MM.1S (cell line): Measurements from ENCODE around the gene MCF2L2.
A peak's percentile ranks its signal among the peaks of the same experiment; 100 is the strongest.

Source experiments
- DNase-seq: peaks from one replicate; pipeline ENCODE4 v3.0.0-alpha.2; 2015
- H2AFZ ChIP-seq: fragments of 300-600 bp; sonication (generic); 2 replicates; pipeline ENCODE4 v1.6.0; 2016; ENCODE audit warnings: antibody characterized with exemption, low read length
- H3F3A ChIP-seq: fragments of 300-600 bp; sonication (generic); 2 replicates; pipeline ENCODE4 v1.6.1; 2016; ENCODE audit warnings: mild to moderate bottlenecking, antibody characterized with exemption, low read length, moderate library complexity, mixed read lengths; ENCODE audit not compliant: insufficient read depth
- H3K27ac ChIP-seq: fragments of 300-600 bp; sonication (generic); 2 replicates; pipeline ENCODE4 v1.5.1; 2016; ENCODE audit warnings: mild to moderate bottlenecking, low read length
- H3K27me3 ChIP-seq: fragments of 300-600 bp; sonication (generic); replicated peaks from 2 replicates; pipeline ENCODE4 v1.6.0; 2016; ENCODE audit warnings: low read length; ENCODE audit not compliant: insufficient read depth
- H3K36me3 ChIP-seq: fragments of 300-600 bp; sonication (generic); replicated peaks from 2 replicates; pipeline ENCODE4 v1.6.1; 2016; ENCODE audit warnings: mild to moderate bottlenecking, low read length, mixed read lengths; ENCODE audit not compliant: insufficient read depth
- H3K4me1 ChIP-seq: fragments of 300-600 bp; sonication (generic); 2 replicates; pipeline ENCODE4 v1.6.1; 2016; ENCODE audit warnings: low read length, mixed read lengths
- H3K4me2 ChIP-seq: fragments of 300-600 bp; sonication (generic); 2 replicates; pipeline ENCODE4 v1.6.0; 2016; ENCODE audit warnings: low read depth, low read length
- H3K4me3 ChIP-seq: fragments of 300-600 bp; sonication (generic); 2 replicates; pipeline ENCODE4 v1.5.1; 2016; ENCODE audit warnings: low read length, mixed read lengths
- H3K79me2 ChIP-seq: fragments of 300-600 bp; sonication (generic); 2 replicates; pipeline ENCODE4 v1.6.1; 2016; ENCODE audit warnings: mixed run types, low read length, mixed read lengths
- H3K9ac ChIP-seq: fragments of 300-600 bp; sonication (generic); 2 replicates; pipeline ENCODE4 v1.6.1; 2016; ENCODE audit warnings: low read length, mixed read lengths
- H3K9me2 ChIP-seq: fragments of 300-600 bp; sonication (generic); replicated peaks from 2 replicates; pipeline ENCODE4 v1.6.1; 2016; ENCODE audit warnings: mild to moderate bottlenecking, low read length, mixed read lengths; ENCODE audit not compliant: insufficient read depth
- H3K9me3 ChIP-seq: fragments of 300-600 bp; sonication (generic); replicated peaks from 2 replicates; pipeline ENCODE4 v1.6.1; 2016; ENCODE audit warnings: mild to moderate bottlenecking, low read length, mixed read lengths; ENCODE audit not compliant: insufficient read depth
- H4K20me1 ChIP-seq: fragments of 300-600 bp; sonication (generic); 2 replicates; pipeline ENCODE4 v1.6.1; 2016; ENCODE audit warnings: mild to moderate bottlenecking, low read length, moderate library complexity, mixed read lengths; ENCODE audit not compliant: insufficient read depth
- EZH2 ChIP-seq: fragments of 300-600 bp; sonication (generic); optimal IDR thresholded peaks from 2 replicates; pipeline ENCODE3; 2017; ENCODE audit warnings: low read depth, mild to moderate bottlenecking, antibody characterized with exemption, low read length, mixed read lengths
- EZH2phosphoT487 ChIP-seq: fragments of 300-600 bp; sonication (generic); IDR thresholded peaks from 2 replicates; pipeline ENCODE4 v1.6.1; 2018; ENCODE audit warnings: antibody characterized with exemption, low read length
- TF ChIP-seq, protein P1 (sequence below): fragments of 300-600 bp; sonication (generic); IDR thresholded peaks from 2 replicates; pipeline ENCODE4 v1.5.1; 2016; ENCODE audit warnings: antibody characterized with exemption, low read length, mixed read lengths

MCF2L2 gene

DNA sequence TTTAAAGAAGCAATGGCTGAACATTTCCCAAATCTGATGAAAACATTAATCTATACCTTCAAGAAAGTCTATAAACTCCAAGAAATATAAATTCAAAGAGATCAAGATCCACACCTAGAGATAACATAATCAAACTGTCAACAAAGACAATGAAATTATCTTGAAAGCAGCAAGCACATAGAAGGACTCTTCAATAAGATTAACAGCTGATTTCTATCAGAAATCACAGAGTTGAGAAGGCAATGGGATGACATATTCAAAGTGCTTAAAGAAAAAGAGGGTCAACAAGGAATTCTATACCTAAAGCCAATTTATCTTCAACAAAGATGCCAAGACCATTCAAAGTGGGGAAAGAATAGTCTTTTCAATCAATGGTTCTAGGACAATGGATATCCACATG, 224.7 kb downstream of the MCF2L2 start:
- no peaks in the 10 kb centered on the region for H3K9me3 ChIP-seq
- no peaks in the 10 kb centered on the region for H3F3A ChIP-seq
- TF ChIP-seq EZH2phosphoT487 (no peak), EZH2 (no peak)
- TF ChIP-seq, protein P1, sequence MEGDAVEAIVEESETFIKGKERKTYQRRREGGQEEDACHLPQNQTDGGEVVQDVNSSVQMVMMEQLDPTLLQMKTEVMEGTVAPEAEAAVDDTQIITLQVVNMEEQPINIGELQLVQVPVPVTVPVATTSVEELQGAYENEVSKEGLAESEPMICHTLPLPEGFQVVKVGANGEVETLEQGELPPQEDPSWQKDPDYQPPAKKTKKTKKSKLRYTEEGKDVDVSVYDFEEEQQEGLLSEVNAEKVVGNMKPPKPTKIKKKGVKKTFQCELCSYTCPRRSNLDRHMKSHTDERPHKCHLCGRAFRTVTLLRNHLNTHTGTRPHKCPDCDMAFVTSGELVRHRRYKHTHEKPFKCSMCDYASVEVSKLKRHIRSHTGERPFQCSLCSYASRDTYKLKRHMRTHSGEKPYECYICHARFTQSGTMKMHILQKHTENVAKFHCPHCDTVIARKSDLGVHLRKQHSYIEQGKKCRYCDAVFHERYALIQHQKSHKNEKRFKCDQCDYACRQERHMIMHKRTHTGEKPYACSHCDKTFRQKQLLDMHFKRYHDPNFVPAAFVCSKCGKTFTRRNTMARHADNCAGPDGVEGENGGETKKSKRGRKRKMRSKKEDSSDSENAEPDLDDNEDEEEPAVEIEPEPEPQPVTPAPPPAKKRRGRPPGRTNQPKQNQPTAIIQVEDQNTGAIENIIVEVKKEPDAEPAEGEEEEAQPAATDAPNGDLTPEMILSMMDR: no peak
- H4K20me1 ChIP-seq: no peaks in the 10 kb centered on the region
- H3K4me1 ChIP-seq: no peaks in the 10 kb centered on the region; the same call in 1 of the 2 replicates
- H3K9me2 ChIP-seq: no peaks in the 10 kb centered on the region
- H3K9ac ChIP-seq: no peak overlapping the region
- H3K79me2 ChIP-seq: no peaks in the 10 kb centered on the region
- H2AFZ ChIP-seq: no peak overlapping the region
- H3K36me3 ChIP-seq: no peaks in the 10 kb centered on the region
- DNase-seq: no peak
- H3K4me2 ChIP-seq: no peak overlapping the region
- no peak overlapping the region for H3K27ac ChIP-seq
- no peaks in the 10 kb centered on the region for H3K27me3 ChIP-seq
- H3K4me3 ChIP-seq: no peak overlapping the region

DNA sequence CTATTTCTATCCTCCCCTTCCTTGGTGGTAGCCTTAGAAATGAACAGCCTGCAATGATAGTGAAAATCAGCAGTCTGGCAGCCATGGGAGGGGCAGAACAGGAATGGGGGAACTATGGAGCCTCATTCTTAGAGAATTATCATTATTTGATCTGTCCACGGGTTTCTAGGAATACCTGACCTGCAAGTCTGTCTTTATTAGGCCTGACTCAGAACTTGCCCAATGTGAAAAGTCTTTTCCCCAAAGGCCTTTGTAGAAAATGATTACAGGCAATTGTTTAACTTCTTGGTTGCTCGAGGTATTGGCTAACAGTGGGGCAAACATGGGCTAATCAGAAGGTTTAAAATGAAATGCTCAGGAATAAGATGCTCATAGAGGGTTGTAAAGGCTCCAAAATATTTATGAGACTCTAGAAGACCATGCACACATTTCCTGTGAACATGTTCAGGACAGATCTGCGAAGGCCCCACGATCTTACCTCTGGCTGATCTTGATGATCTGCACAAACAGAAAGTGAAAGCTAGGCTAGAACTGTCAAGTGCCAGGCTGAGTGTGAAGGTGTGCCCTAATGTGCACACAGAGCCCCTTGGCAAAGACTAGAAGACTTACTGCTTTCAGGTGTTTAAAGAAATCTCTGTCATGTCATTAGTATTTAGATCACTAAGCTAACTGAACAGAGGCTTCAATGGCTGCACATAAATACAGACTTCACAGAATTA, 226.3 kb downstream of the MCF2L2 start:
- Histone ChIP-seq H3K79me2 (no peaks in the 10 kb centered on the region), H3K9me3 (no peaks in the 10 kb centered on the region), H3K9ac (no peak overlapping the region), H3K4me2 (peak overlapping the region; percentile 27), H3K27me3 (no peaks in the 10 kb centered on the region), H2AFZ (no peak overlapping the region), H3K4me1 (no peaks in the 10 kb centered on the region; the same call in 1 of the 2 replicates), H3K4me3 (no peak overlapping the region), H3K27ac (no peak overlapping the region), H3F3A (no peaks in the 10 kb centered on the region), H3K9me2 (no peaks in the 10 kb centered on the region), H4K20me1 (no peaks in the 10 kb centered on the region), H3K36me3 (no peaks in the 10 kb centered on the region)
- DNase-seq: peak; percentile 40
- no peak for TF ChIP-seq EZH2phosphoT487
- no peak for TF ChIP-seq EZH2
- TF ChIP-seq, protein P1: no peak

DNA sequence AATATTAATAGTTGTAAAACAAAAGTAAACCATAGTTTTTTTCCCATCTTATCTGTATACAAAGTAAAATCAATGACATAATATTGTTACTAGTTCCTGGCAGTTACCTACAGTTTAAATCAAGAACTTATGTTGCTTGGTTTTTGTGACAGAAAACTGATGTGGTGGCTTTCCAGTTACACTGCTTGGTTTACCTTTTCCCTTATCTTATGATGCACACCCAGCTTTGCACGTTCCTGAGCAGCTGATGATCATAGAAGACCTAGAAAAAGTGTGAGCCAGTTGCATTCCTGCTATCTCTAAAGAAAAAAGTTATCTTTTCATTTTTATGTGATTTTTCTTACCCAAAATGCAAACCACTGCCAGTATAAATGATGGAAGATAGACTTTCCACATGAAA, 229.5 kb downstream of the MCF2L2 start:
- Histone ChIP-seq H3K9me2 (no peaks in the 10 kb centered on the region), H2AFZ (no peak overlapping the region), H3K79me2 (no peaks in the 10 kb centered on the region), H3K4me2 (no peak overlapping the region), H3K36me3 (no peaks in the 10 kb centered on the region), H3K4me1 (no peaks in the 10 kb centered on the region; the same call in 1 of the 2 replicates), H3K4me3 (no peak overlapping the region), H3K9ac (no peak overlapping the region), H3K27ac (no peak overlapping the region), H3K9me3 (no peaks in the 10 kb centered on the region), H3F3A (no peaks in the 10 kb centered on the region), H3K27me3 (no peaks in the 10 kb centered on the region), H4K20me1 (no peaks in the 10 kb centered on the region)
- no peak for DNase-seq
- TF ChIP-seq, protein P1: no peak
- TF ChIP-seq EZH2 (no peak), EZH2phosphoT487 (no peak)
